Caco-2 (cell line): ENCODE data around the gene TLCD3B. TPM values are rescaled to one million over a fixed set of nuclear protein-coding genes. Genes with fewer than 3 reads are reported as not detected.
A peak's percentile ranks its signal among the peaks of the same experiment; 100 is the strongest.
"Not testable (repeated sequence)": the region's sequence is repeated elsewhere in the genome, so short reads cannot be mapped to it uniquely, and the experiment has no call there.

Experiments
- BruUV-seq: library from RNA; stranded (reverse); fragments of 400-500 nt; replicated peaks from 2 replicates; lab custom pipeline; 2021; lab: Mats Ljungman, UMichigan
- CTCF ChIA-PET: fragments of 300-600 bp; sonication (Branson Sonifier 250); formaldehyde crosslinking; loops from one replicate; lab custom pipeline; 2022; ENCODE audit warnings: antibody characterized with exemption; lab: Charles Lee
- POLR2A ChIA-PET: fragments of 300-600 bp; sonication (Branson Sonifier 250); formaldehyde crosslinking; loops from one replicate; lab custom pipeline; 2022; ENCODE audit warnings: antibody characterized with exemption; lab: Charles Lee
- DNase-seq, 2 experiments: peaks; one replicate each; pipeline versions ENCODE4 v3.0.0 to v3.0.0-alpha.2; 2020 to 2022
- H3K27me3 ChIP-seq: replicated peaks from 2 replicates; pipeline ENCODE4 v1.6.0; 2011; ENCODE audit warnings: low read length; ENCODE audit not compliant: control insufficient read depth, insufficient read depth
- H3K36me3 ChIP-seq: 2 replicates; pipeline ENCODE4 v1.5.1; 2011; ENCODE audit warnings: low read length; ENCODE audit not compliant: control insufficient read depth, insufficient read depth
- H3K4me1 ChIP-seq: fragments of 250-450 bp; sonication (Bioruptor Pico); 2 replicates; pipeline ENCODE4 v1.5.1; 2020; ENCODE audit warnings: mild to moderate bottlenecking
- H3K4me3 ChIP-seq: 2 replicates; pipeline ENCODE4 v1.5.1; 2011; ENCODE audit warnings: low read depth, mild to moderate bottlenecking, control low read depth, low read length
- H3K9me3 ChIP-seq: fragments of 250-450 bp; sonication (Bioruptor Pico); 2 replicates; pipeline ENCODE4 v1.5.1; 2020; ENCODE audit warnings: mild to moderate bottlenecking, moderate library complexity
- H3K27ac Mint-ChIP-seq: one replicate; pipeline ENCODE4 v1.8.0; 2022; ENCODE audit warnings: mixed read lengths; ENCODE audit not compliant: unreplicated experiment
- H3K27me3 Mint-ChIP-seq: one replicate; pipeline ENCODE4 v1.8.0; 2022; ENCODE audit warnings: mixed read lengths; ENCODE audit not compliant: insufficient read depth, unreplicated experiment
- H3K36me3 Mint-ChIP-seq: one replicate; pipeline ENCODE4 v1.8.0; 2022; ENCODE audit warnings: mild to moderate bottlenecking, mixed read lengths; ENCODE audit not compliant: insufficient read depth, unreplicated experiment
- H3K4me1 Mint-ChIP-seq: one replicate; pipeline ENCODE4 v1.8.0; 2022; ENCODE audit warnings: low read depth, mixed read lengths; ENCODE audit not compliant: unreplicated experiment
- H3K4me3 Mint-ChIP-seq: one replicate; pipeline ENCODE4 v1.8.0; 2022; ENCODE audit warnings: mild to moderate bottlenecking, moderate library complexity, mixed read lengths; ENCODE audit not compliant: unreplicated experiment
- H3K9me3 Mint-ChIP-seq: one replicate; pipeline ENCODE4 v1.8.0; 2022; ENCODE audit warnings: mixed read lengths; ENCODE audit not compliant: unreplicated experiment
- CTCF ChIP-seq, 2 experiments: fragments of 200-600 bp in 1 of 2; IDR thresholded peaks; 1 replicate in 1 of 2; 2 replicates in 1 of 2; pipeline versions ENCODE4 v1.5.1 to v1.8.0; 2011 to 2022; ENCODE audit warnings: antibody characterized with exemption in 1 of 2, control low read depth in 1 of 2, inconsistent platforms in 1 of 2, low read depth in 1 of 2, low read length in 1 of 2, mild to moderate bottlenecking in 1 of 2, moderate library complexity in 1 of 2; ENCODE audit not compliant: insufficient read depth in 1 of 2, severe bottlenecking in 1 of 2, unreplicated experiment in 1 of 2
- intact Hi-C: fragments of 100-400 bp; cut with micrococcal nuclease; formaldehyde crosslinking; loops from one replicate; pipeline ENCODE4 v1.10.0; 2022; ENCODE audit not compliant: unreplicated experiment
- total RNA-seq: library from RNA; stranded (reverse); gene quantifications from 2 replicates; pipeline ENCODE4 v1.2.3, GENCODE V29; 2022

TLCD3B gene
- total RNA-seq, 1 experiment from 2014 or later: 0.48 TPM

- BruUV-seq: no TSS peak
- no peaks in the 10 kb centered on the region for H3K4me1 Mint-ChIP-seq
- no peak for TF ChIP-seq CTCF (IDR thresholded peaks at IDR 0.05; ENCODE audit: insufficient read depth in 1 of 2, low read depth in 1 of 2, low read length in 1 of 2, severe bottlenecking in 1 of 2, unreplicated experiment in 1 of 2)
These were observed 14.4 kb downstream of the TLCD3B start for GRCh38 chr16:30016555-30017276.

GRCh38 chr16:30015450-30015849 is 15.6 kb downstream of the TLCD3B start:
- H3K36me3 Mint-ChIP-seq, H3K27ac Mint-ChIP-seq, H3K36me3 ChIP-seq, CTCF ChIA-PET, H3K4me1 Mint-ChIP-seq, BruUV-seq, H3K27me3 ChIP-seq, DNase-seq, H3K27me3 Mint-ChIP-seq, H3K4me1 ChIP-seq, intact Hi-C loops, H3K4me3 ChIP-seq, H3K9me3 Mint-ChIP-seq, H3K4me3 Mint-ChIP-seq, H3K9me3 ChIP-seq, POLR2A ChIA-PET: not testable (repeated sequence)

More at GRCh38 chr16:30016555-30017276, 14.4 kb downstream of the TLCD3B start:
- Histone ChIP-seq H3K36me3 (no peaks in the 10 kb centered on the region), H3K4me3 (no peak overlapping the region), H3K27me3 (no peaks in the 10 kb centered on the region), H3K9me3 (no peaks in the 10 kb centered on the region), H3K4me1 (no peaks in the 10 kb centered on the region)
- intact Hi-C loops: no loop called here
- no peak overlapping the region for H3K4me3 Mint-ChIP-seq
- ChIA-PET POLR2A (interaction anchor here (0.6 kb wide), 1 partner anchor 610 kb away, joined by 3 read pairs; the partner anchor contains the start of gene NPIPB11), CTCF (no interaction called here)
- no peaks in the 10 kb centered on the region for H3K9me3 Mint-ChIP-seq
- no peak overlapping the region for H3K27ac Mint-ChIP-seq
- DNase-seq: no peak
- H3K27me3 Mint-ChIP-seq: no peaks in the 10 kb centered on the region
- peaks cover 7% of the 10 kb centered on the region for H3K36me3 Mint-ChIP-seq

- intact Hi-C loops, CTCF ChIA-PET, H3K4me1 ChIP-seq, H3K27ac Mint-ChIP-seq, POLR2A ChIA-PET, H3K27me3 ChIP-seq, DNase-seq, H3K4me3 Mint-ChIP-seq, H3K36me3 Mint-ChIP-seq, H3K4me3 ChIP-seq, H3K27me3 Mint-ChIP-seq, H3K36me3 ChIP-seq, H3K9me3 Mint-ChIP-seq, H3K9me3 ChIP-seq, H3K4me1 Mint-ChIP-seq, BruUV-seq: not testable (repeated sequence)
These were observed 18.5 kb downstream of the TLCD3B start for GRCh38 chr16:30012598-30012997.

- intact Hi-C loops: no loop called here
- CTCF ChIA-PET: interaction anchor here (1.1 kb wide), 1 partner anchor 113 kb away, joined by 4 read pairs; the partner anchor contains the start of gene SEZ6L2
These were observed 19.2 kb downstream of the TLCD3B start for GRCh38 chr16:30011714-30012504.

More at GRCh38 chr16:30011714-30012504, 19.2 kb downstream of the TLCD3B start:
- no peaks in the 10 kb centered on the region for H3K4me1 ChIP-seq
- Mint-ChIP-seq H3K36me3 (no peaks in the 10 kb centered on the region), H3K27me3 (no peaks in the 10 kb centered on the region), H3K4me3 (peak overlapping the region; percentile 68), H3K27ac (no peak overlapping the region), H3K4me1 (no peaks in the 10 kb centered on the region), H3K9me3 (no peaks in the 10 kb centered on the region)
- peak overlapping the region; percentile 83 for H3K4me3 ChIP-seq
- no peaks in the 10 kb centered on the region for H3K36me3 ChIP-seq
- H3K9me3 ChIP-seq: no peaks in the 10 kb centered on the region
- TF ChIP-seq CTCF (IDR thresholded peaks at IDR 0.05; ENCODE audit: insufficient read depth in 1 of 2, low read depth in 1 of 2, low read length in 1 of 2, severe bottlenecking in 1 of 2, unreplicated experiment in 1 of 2): no peak
- DNase-seq: no peak
- POLR2A ChIA-PET: interaction anchor here (0.6 kb wide), 1 partner anchor 15 kb away, joined by 10 read pairs; no protein-coding TSS in a partner anchor
- BruUV-seq: no TSS peak
- no peaks in the 10 kb centered on the region for H3K27me3 ChIP-seq
